B cell (primary cell): ENCODE data around the gene GPX7. TPM values are rescaled to one million over a fixed set of nuclear protein-coding genes. Genes with fewer than 3 reads are reported as not detected.

Experiments
- ATAC-seq: fragments of 200-7000 bp; cut with Tn5 transposase; one replicate; pipeline ENCODE4 v1.10.0; 2021; ENCODE audit warnings: low read depth, mild to moderate bottlenecking, moderate number of reproducible peaks, moderate library complexity
- CTCF ChIA-PET: fragments of 350-600 bp; sonication (Branson Sonifier 250); formaldehyde crosslinking; loops from one replicate; lab custom pipeline; 2021; ENCODE audit warnings: antibody characterized with exemption, inconsistent platforms; lab: Charles Lee
- POLR2A ChIA-PET: fragments of 350-600 bp; sonication (Branson Sonifier 250); formaldehyde crosslinking; loops from one replicate; lab custom pipeline; 2021; ENCODE audit warnings: antibody characterized with exemption; lab: Charles Lee
- DNase-seq: peaks from one replicate; pipeline ENCODE4 v3.0.0; 2013
- H2AFZ ChIP-seq: 2 replicates; pipeline ENCODE4 v1.6.1; 2012; ENCODE audit warnings: mild to moderate bottlenecking, low read depth, low read length; ENCODE audit not compliant: insufficient read depth, poor library complexity, severe bottlenecking
- H3K27ac ChIP-seq, 2 donors: 1 replicate in 1 of 2; 2 replicates in 1 of 2; pipeline ENCODE4 v1.5.1; 2012 to 2013; ENCODE audit warnings: low read length in 2 of 2, mild to moderate bottlenecking in 2 of 2, moderate library complexity in 1 of 2
- H3K27me3 ChIP-seq, 4 experiments: fragments of 200-600 bp in 1 of 4; sonication (generic) in 1 of 4; replicated peaks in 1 of 4; 1 replicate in 2 of 4; 2 replicates in 2 of 4; pipeline versions ENCODE4 v1.6.1 to v1.7.0; 2013 to 2016; ENCODE audit warnings: low read length in 3 of 4, mild to moderate bottlenecking in 2 of 4, mixed read lengths in 1 of 4, moderate library complexity in 1 of 4; ENCODE audit not compliant: insufficient read depth in 4 of 4, control insufficient read depth in 3 of 4; ENCODE audit errors: control extremely low read depth in 1 of 4
- H3K36me3 ChIP-seq, 2 experiments: replicated peaks in 1 of 2; 1 replicate in 1 of 2; 2 replicates in 1 of 2; pipeline versions ENCODE4 v1.6.1 to v1.7.1; 2013; ENCODE audit warnings: low read length in 1 of 2; ENCODE audit not compliant: insufficient read depth in 2 of 2, control insufficient read depth in 1 of 2; ENCODE audit errors: control extremely low read depth in 1 of 2, extremely low read depth in 1 of 2
- H3K4me1 ChIP-seq, 2 donors: fragments of 200-600 bp in 1 of 2; sonication (generic) in 1 of 2; 1 replicate in 1 of 2; 2 replicates in 1 of 2; pipeline versions ENCODE4 v1.5.1 to v1.6.1; 2013 to 2017; ENCODE audit warnings: low read length in 2 of 2; ENCODE audit not compliant: control insufficient read depth in 2 of 2, insufficient read depth in 2 of 2
- H3K4me2 ChIP-seq: replicated peaks from 2 replicates; pipeline ENCODE3; 2012; ENCODE audit warnings: mild to moderate bottlenecking, low read depth, low read length; ENCODE audit not compliant: poor library complexity, severe bottlenecking
- H3K4me3 ChIP-seq, 5 experiments: fragments of 200-600 bp in 1 of 5; sonication (generic) in 1 of 5; 1 replicate in 3 of 5; 2 replicates in 2 of 5; pipeline versions ENCODE4 v1.5.1 to v1.7.0; 2011 to 2016; ENCODE audit warnings: low read length in 4 of 5, mild to moderate bottlenecking in 4 of 5, low read depth in 2 of 5, control low read depth in 1 of 5, moderate library complexity in 1 of 5; ENCODE audit not compliant: insufficient read depth in 1 of 5; ENCODE audit errors: control extremely low read depth in 1 of 5, extremely low read depth in 1 of 5
- H3K79me2 ChIP-seq: fragments of 200-600 bp; sonication (generic); one replicate; pipeline ENCODE4 v1.6.0; 2016; ENCODE audit warnings: low read length; ENCODE audit not compliant: control insufficient read depth, insufficient read depth
- H3K9ac ChIP-seq: fragments of 200-600 bp; sonication (generic); 2 replicates; pipeline ENCODE4 v1.6.1; 2017; ENCODE audit warnings: mild to moderate bottlenecking, low read length, moderate library complexity
- H3K9me3 ChIP-seq, 3 donors: one replicate each; pipeline versions ENCODE4 v1.6.1 to v1.7.1; 2013; ENCODE audit warnings: low read length in 2 of 3; ENCODE audit not compliant: control insufficient read depth in 2 of 3, insufficient read depth in 1 of 3; ENCODE audit errors: control extremely low read depth in 1 of 3
- H4K20me1 ChIP-seq: 2 replicates; pipeline ENCODE4 v1.6.0; 2012; ENCODE audit warnings: mild to moderate bottlenecking, low read length; ENCODE audit not compliant: insufficient read depth, control insufficient read depth, poor library complexity, severe bottlenecking
- H3K27ac Mint-ChIP-seq: one replicate; pipeline ENCODE4 v1.8.0; 2021; ENCODE audit warnings: mixed read lengths
- H3K27me3 Mint-ChIP-seq: one replicate; pipeline ENCODE4 v1.8.0; 2021; ENCODE audit warnings: mixed read lengths
- H3K4me1 Mint-ChIP-seq: one replicate; pipeline ENCODE4 v1.8.0; 2021; ENCODE audit warnings: mixed read lengths
- H3K4me3 Mint-ChIP-seq: one replicate; pipeline ENCODE4 v1.8.0; 2021; ENCODE audit warnings: mixed read lengths
- H3K9me3 Mint-ChIP-seq: one replicate; pipeline ENCODE4 v1.8.0; 2022; ENCODE audit warnings: mixed read lengths; ENCODE audit not compliant: insufficient read depth
- EZH2 ChIP-seq: IDR thresholded peaks from 2 replicates; pipeline ENCODE4 v1.6.1; 2012; ENCODE audit warnings: borderline replicate concordance, low read depth, mild to moderate bottlenecking, moderate library complexity, low read length; ENCODE audit not compliant: insufficient read depth, poor library complexity, severe bottlenecking
- WGBS: methylation state at CpG from one replicate; pipeline ENCODE4 v1.1.5; 2013; ENCODE audit warnings: missing lambda C conversion rate; ENCODE audit not compliant: insufficient coverage; 5-methylcytosine and 5-hydroxymethylcytosine counted together
- intact Hi-C: fragments of 100-400 bp; cut with micrococcal nuclease; formaldehyde crosslinking; loops from one replicate; pipeline ENCODE4 v1.10.0; 2022
- polyA plus RNA-seq: library from polyadenylated mRNA; depleted of rRNA; stranded (reverse); fragments of >200 nt; gene quantifications from 2 replicates; pipeline ENCODE4 v1.2.3, GENCODE V29; 2012
- total RNA-seq, 2 donors: library from RNA; stranded (reverse); fragments of 120-200 nt in 1 of 2; gene quantifications; 1 replicate in 1 of 2; 2 replicates in 1 of 2; pipeline versions ENCODE4 v1.2.3 to v1.2.4, GENCODE V29; 2013 to 2022
- TF ChIP-seq, protein P1 (sequence below): fragments of 200-600 bp; IDR thresholded peaks from one replicate; pipeline ENCODE4 v1.8.0; 2022; ENCODE audit warnings: antibody characterized with exemption, mild to moderate bottlenecking

The GPX7 gene
- total and polyA plus RNA-seq, 2 donors (not counting 1 experiment from before 2014, with no cell fraction given): 21.4 to 27.6 TPM

GRCh38 chr1:52654063-52654462, 51.9 kb downstream of the GPX7 start:
- Histone ChIP-seq H2AFZ (no peak overlapping the region), H3K9ac (no peak overlapping the region), H3K27ac (peak overlapping the region in 1 of 2 donors; percentile 19), H3K4me1 (no peaks in the 10 kb centered on the region), H3K4me3 (no peak overlapping the region), H3K4me2 (no peak overlapping the region), H3K36me3 (peaks cover 7 to 40% of the 10 kb centered on the region in 2 experiments), H4K20me1 (no peaks in the 10 kb centered on the region), H3K27me3 (no peaks in the 10 kb centered on the region), H3K9me3 (peaks cover 0 to 3% (median 0%) of the 10 kb centered on the region in 3 donors), H3K79me2 (peaks cover 13% of the 10 kb centered on the region)
- H3K4me3 Mint-ChIP-seq: no peak overlapping the region
- H3K27ac Mint-ChIP-seq: no peak overlapping the region
- no peak for ATAC-seq
- CTCF ChIA-PET: interaction anchor here (1.2 to 1.5 kb wide), 2 partner anchors 12 to 14 kb away, joined by 3 to 4 read pairs; no protein-coding TSS in a partner anchor
- TF ChIP-seq EZH2: no peak
- TF ChIP-seq, protein P1, sequence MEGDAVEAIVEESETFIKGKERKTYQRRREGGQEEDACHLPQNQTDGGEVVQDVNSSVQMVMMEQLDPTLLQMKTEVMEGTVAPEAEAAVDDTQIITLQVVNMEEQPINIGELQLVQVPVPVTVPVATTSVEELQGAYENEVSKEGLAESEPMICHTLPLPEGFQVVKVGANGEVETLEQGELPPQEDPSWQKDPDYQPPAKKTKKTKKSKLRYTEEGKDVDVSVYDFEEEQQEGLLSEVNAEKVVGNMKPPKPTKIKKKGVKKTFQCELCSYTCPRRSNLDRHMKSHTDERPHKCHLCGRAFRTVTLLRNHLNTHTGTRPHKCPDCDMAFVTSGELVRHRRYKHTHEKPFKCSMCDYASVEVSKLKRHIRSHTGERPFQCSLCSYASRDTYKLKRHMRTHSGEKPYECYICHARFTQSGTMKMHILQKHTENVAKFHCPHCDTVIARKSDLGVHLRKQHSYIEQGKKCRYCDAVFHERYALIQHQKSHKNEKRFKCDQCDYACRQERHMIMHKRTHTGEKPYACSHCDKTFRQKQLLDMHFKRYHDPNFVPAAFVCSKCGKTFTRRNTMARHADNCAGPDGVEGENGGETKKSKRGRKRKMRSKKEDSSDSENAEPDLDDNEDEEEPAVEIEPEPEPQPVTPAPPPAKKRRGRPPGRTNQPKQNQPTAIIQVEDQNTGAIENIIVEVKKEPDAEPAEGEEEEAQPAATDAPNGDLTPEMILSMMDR: no peak
- intact Hi-C loops: no loop called here
- H3K9me3 Mint-ChIP-seq: no peaks in the 10 kb centered on the region
- H3K27me3 Mint-ChIP-seq: no peaks in the 10 kb centered on the region
- H3K4me1 Mint-ChIP-seq: peaks cover 24% of the 10 kb centered on the region
- no peak for DNase-seq
- POLR2A ChIA-PET: no interaction called here

DNA sequence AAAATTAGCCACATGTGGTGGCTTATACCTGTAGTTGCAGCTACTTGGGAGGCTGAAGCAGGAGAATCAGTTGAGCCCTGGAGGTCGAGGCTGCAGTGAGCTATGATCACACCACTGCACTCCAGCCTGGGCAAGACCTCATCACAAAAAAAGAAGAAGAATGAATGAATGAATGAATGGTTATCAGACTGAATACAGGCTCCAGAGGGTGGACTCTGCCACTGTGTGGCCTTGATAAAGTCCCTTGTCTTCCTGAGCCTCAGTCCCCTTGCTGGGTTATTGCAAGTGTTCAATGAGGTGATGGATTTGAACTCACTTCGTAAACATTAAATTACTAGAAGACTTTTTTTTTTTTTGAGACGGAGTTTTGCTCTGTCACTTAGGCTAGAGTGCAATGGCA, 55.5 kb downstream of the GPX7 start:
- Mint-ChIP-seq H3K27ac (no peak overlapping the region), H3K9me3 (no peaks in the 10 kb centered on the region), H3K27me3 (no peaks in the 10 kb centered on the region), H3K4me1 (peaks cover 30% of the 10 kb centered on the region), H3K4me3 (no peak overlapping the region)
- peaks cover 8 to 39% of the 10 kb centered on the region in 2 experiments for H3K36me3 ChIP-seq
- H3K27ac ChIP-seq: no peak overlapping the region
- no peaks in the 10 kb centered on the region for H4K20me1 ChIP-seq
- no peak overlapping the region for H3K4me2 ChIP-seq
- no peak for DNase-seq
- ChIA-PET POLR2A (interaction anchor here (1.7 kb wide), 1 partner anchor 25 kb away, joined by 8 read pairs; the partner anchor contains the start of gene SHISAL2A), CTCF (interaction anchor here (0.7 to 3.3 kb wide), 4 partner anchors 8 to 104 kb away, joined by 3 to 10 read pairs (median 8); partner anchors contain the start of gene TUT4)
- no peak overlapping the region for H3K4me3 ChIP-seq
- H3K4me1 ChIP-seq: no peaks in the 10 kb centered on the region
- H2AFZ ChIP-seq: no peak overlapping the region
- no peak overlapping the region for H3K9ac ChIP-seq
- intact Hi-C loops: no loop called here
- no CpG with 5 or more reads among the region's 3 CpGs for WGBS
- peaks cover 3% of the 10 kb centered on the region for H3K79me2 ChIP-seq
- no peak for ATAC-seq
- TF ChIP-seq EZH2: no peak
- TF ChIP-seq, protein P1: no peak
- H3K9me3 ChIP-seq: peaks cover 0 to 3% (median 0%) of the 10 kb centered on the region in 3 donors
- no peaks in the 10 kb centered on the region for H3K27me3 ChIP-seq
